RWPE1 (cell line): ENCODE results near the gene SCART1.
"Not testable (repeated sequence)": the region's sequence is repeated elsewhere in the genome, so short reads cannot be mapped to it uniquely, and the experiment has no call there.

Experiments
- CTCF ChIA-PET: fragments of 350-600 bp; sonication (Branson Sonifier 250); formaldehyde crosslinking; extraction: SDS; loops from one replicate; lab custom pipeline; 2021; lab: Yijun Ruan, JAX
- POLR2A ChIA-PET: fragments of 400-600 bp; formaldehyde crosslinking; extraction: SDS; loops from one replicate; lab custom pipeline; 2020; ENCODE audit warnings: antibody characterized with exemption; ENCODE audit not compliant: low non-redundant PET; lab: Yijun Ruan, JAX
- DNase-seq: peaks from one replicate; pipeline ENCODE4 v3.0.0; 2012; ENCODE audit warnings: low spot score
- H3K27ac ChIP-seq: fragments of 450-650 bp; 2 replicates; pipeline ENCODE4 v1.5.1; 2017
- TF ChIP-seq, protein P1 (sequence below): fragments of 450-650 bp; conservative IDR thresholded peaks from 2 replicates; pipeline ENCODE4 v1.5.1; 2017; ENCODE audit warnings: low read depth, mild to moderate bottlenecking

The SCART1 gene

DNA sequence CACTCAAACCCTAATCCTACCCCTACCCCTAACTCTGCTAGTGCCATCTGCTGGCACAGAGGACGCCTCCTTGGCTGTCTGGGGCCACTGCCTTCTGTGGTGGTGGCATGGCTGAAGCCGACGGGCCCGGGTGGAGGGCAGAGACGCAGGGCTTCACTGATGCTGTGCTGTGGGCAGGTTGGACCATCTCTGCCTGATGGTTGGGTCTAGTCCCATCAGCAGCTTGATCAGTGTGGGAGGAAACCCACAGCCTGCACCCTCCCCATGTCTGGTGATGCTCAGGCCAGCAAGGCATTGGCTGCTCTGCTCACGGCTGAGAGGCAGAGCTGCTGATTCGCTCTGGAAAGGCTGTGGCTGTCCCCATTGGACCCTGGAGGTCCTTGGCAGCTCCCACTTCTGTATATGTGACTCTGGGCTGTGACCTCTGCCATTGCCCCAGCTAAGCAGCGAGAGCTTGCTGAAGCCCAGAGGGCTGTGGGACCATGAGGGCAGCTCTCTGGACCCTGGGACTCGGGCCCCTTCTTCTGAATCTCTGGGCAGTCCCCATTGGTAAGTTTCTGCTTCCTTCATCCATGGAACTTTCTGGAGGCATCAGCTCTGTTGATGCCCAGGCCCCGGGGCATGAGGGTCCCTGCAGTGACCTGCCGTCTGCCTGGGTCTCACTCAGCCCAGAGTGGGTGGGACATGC is at the start of gene SCART1:
Gene SCART1 (plus strand): TSS at position 430 of the 688 bp plus-strand sequence. CDS start 53 bp downstream, at position 483.
- ChIA-PET CTCF (no interaction called here), POLR2A (no interaction called here)
- no peak within 1 kb of the TSS for H3K27ac ChIP-seq

DNA sequence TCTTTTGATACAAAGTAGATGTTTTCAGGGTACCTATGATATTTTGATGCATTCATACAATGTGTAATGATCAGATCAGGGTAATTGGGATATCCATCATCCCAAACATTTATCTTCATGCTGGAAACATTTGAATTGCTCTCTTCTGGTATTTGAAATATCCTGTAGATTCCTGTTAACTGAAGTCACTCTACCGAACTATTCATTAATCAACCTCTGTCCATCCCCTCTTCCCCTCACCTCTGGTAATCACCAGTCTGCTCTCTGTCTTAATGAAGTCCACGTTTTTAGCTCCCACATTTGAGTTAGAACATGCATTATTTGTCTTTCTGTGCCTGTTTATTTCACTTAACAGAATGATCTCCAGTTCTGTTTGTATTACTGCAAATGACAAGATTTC is 48.5 kb upstream of the SCART1 start:
- ChIA-PET CTCF (no interaction called here), POLR2A (no interaction called here)
- TF ChIP-seq, protein P1, sequence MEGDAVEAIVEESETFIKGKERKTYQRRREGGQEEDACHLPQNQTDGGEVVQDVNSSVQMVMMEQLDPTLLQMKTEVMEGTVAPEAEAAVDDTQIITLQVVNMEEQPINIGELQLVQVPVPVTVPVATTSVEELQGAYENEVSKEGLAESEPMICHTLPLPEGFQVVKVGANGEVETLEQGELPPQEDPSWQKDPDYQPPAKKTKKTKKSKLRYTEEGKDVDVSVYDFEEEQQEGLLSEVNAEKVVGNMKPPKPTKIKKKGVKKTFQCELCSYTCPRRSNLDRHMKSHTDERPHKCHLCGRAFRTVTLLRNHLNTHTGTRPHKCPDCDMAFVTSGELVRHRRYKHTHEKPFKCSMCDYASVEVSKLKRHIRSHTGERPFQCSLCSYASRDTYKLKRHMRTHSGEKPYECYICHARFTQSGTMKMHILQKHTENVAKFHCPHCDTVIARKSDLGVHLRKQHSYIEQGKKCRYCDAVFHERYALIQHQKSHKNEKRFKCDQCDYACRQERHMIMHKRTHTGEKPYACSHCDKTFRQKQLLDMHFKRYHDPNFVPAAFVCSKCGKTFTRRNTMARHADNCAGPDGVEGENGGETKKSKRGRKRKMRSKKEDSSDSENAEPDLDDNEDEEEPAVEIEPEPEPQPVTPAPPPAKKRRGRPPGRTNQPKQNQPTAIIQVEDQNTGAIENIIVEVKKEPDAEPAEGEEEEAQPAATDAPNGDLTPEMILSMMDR: no peak
- no peak overlapping the region for H3K27ac ChIP-seq
- no peak for DNase-seq

More for the DNA sequence above, at the start of gene SCART1:
- TF ChIP-seq, protein P1: no peak
- no peak for DNase-seq

DNA sequence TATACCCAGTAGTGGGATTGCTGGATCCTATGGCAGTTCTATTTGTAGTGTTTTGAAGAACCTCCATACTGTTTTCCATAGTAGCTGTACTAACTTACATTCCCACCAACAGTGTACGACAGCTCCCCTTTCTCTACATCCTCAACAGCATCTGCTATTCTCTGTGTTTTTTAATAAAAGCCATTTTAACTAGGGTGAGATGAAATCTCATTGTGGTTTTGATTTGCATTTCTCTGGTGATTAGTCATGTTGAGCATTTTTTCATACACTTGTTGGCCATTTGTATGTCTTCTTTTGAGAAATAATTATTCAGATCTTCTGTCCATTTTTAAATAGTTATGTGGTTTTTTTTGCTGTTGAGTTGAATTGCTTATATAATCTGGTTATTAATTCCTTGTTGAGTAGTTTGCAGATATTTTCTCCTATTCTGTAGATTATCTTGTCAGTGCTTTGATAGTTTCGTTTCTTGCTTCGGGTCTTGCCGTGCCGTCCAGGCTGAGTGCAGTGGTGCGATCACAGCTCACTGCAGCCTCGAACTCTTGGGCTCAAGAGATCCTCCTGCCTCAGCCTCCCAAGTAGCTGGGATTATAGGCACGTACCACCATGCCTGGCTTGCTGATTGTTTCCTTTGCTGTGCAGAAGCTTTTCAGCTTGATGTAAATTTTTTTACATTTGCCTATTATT is 47.8 kb upstream of the SCART1 start:
- DNase-seq: no peak
- TF ChIP-seq, protein P1: no peak
- POLR2A ChIA-PET: no interaction called here
- H3K27ac ChIP-seq: no peak overlapping the region
- CTCF ChIA-PET: interaction anchor here (0.7 kb wide), 1 partner anchor 392 kb away, joined by 6 read pairs; no protein-coding TSS in a partner anchor

DNA sequence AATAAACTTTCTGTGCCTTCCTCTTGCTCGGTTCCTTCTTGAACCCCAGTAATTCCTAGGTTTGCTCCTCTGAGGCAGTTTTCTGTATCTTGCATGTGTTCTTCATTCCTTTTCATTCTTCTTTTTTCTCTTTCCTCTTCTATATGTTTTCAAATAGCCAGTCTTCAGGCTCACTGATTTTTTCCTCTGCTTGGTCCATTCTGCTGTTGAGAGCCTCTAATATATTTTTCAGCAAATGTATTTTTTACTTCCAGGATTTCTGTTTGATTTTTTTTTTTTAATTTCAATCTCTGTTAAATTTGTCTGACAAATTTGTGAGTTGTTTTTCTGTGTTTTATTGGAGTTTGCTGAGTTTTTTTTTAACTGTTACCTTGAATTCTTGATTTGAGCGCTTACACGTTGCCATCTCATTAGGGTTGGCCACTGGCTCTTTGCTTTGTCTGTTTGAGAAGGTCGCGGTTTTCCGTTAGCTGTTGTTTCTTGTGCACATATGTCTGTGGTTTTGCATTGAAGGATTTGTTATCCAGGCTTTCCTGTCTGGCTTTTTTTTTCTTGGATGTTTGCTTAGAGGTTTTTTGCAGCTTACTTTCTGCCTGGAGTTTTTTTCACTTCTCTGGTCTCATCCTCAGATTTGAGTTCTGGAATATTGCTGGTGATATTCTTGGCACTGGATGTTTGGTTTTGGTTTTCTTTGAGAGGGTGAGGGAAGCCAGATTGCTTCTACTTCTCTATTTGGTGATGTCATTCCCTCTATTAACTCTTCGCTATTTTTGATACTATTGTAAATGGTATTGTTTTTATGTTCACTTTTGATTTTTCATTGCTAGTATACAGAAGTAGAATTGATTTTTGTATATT is 42.0 kb upstream of the SCART1 start:
- TF ChIP-seq, protein P1: no peak
- ChIA-PET CTCF (no interaction called here), POLR2A (no interaction called here)
- no peak overlapping the region for H3K27ac ChIP-seq
- DNase-seq: no peak

DNA sequence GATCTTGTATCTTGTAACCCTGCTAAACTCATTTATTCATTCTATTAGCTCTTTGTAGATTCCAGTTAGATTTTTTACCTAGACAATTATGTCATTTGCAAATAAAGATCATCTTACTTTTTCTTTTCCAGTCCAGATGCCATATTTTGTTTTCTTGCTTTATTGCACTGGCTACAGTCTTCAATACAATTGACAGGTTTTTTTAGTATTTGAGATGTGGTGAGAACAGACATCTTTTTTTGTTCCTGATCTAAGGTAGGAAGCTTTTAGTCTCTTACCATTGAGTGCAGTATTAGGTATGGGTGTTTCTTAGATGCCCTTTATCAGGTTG is 41.4 kb upstream of the SCART1 start:
- TF ChIP-seq, protein P1: no peak
- DNase-seq: no peak
- CTCF ChIA-PET: no interaction called here
- H3K27ac ChIP-seq: no peak overlapping the region
- POLR2A ChIA-PET: no interaction called here

DNA sequence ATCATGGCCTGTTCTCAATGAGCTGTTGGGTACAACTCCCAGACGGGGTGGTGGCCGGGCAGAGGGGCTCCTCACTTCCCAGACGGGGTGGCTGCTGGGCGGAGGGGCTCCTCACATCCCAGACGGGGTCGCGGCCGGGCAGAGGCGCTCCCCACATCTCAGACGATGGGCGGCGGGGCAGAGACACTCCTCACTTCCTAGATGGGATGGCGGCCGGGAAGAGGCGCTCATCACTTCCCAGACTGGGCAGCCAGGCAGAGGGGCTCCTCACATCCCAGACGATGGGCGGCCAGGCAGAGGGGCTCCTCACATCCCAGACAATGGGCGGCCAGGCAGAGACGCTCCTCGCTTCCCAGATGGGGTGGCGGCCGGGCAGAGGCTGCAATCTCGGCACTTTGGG is 39.3 kb upstream of the SCART1 start:
- POLR2A ChIA-PET, CTCF ChIA-PET, H3K27ac ChIP-seq, DNase-seq: not testable (repeated sequence)
